NCI-H2171 (cell line): Measurements from ENCODE around the gene SYNPO2.

Experiments
- DNase-seq: peaks from one replicate; lab custom pipeline; 2025; lab: John Stamatoyannopoulos, UW

SYNPO2 gene

GRCh38 chr4:118935819-118936218, 47.2 kb downstream of the SYNPO2 start:
- DNase-seq: no peak

GRCh38 chr4:118936406-118936805, 47.8 kb downstream of the SYNPO2 start:
- no peak for DNase-seq

DNA sequence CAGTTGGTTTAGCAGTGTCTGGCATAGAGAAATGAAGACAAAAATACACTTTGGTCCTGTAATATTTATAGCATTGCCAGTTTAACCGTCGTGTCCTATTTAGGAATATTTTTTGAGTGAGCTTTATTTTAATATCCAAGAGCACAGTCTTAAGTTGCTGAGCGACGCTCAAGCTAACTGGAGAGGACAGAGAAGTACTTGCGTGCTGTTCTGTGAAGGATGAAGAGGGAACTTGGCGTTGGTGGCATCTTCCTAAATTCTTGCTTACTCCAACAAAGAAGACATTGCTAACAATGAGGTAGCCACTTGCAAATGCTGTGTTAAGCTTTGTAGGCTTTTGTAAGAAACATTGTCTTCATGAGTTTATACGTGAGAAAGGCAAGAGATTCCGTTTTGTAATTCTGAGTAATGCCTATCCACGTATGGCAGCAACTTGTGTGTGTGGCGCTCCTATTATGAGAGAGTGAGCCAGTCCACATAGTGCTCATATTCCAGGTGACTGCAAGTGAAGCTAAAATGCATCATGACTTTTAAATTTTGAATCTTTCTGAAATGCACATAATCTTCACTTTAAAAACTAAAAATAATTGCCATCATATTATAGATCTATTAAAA, 50.6 kb downstream of the SYNPO2 start:
- no peak for DNase-seq

- no peak for DNase-seq
Observed at GRCh38 chr4:118941149-118941548, 52.5 kb downstream of the SYNPO2 start.

- no peak for DNase-seq
Observed at GRCh38 chr4:118941799-118942198, 53.1 kb downstream of the SYNPO2 start.

GRCh38 chr4:118942465-118942864, 53.8 kb downstream of the SYNPO2 start:
- DNase-seq: no peak

GRCh38 chr4:118947095-118947494, 58.4 kb downstream of the SYNPO2 start:
- DNase-seq: no peak

GRCh38 chr4:118948545-118949144, 60.0 kb downstream of the SYNPO2 start:
- DNase-seq: no peak

GRCh38 chr4:118950224-118950623, 61.6 kb downstream of the SYNPO2 start:
- no peak for DNase-seq

DNA sequence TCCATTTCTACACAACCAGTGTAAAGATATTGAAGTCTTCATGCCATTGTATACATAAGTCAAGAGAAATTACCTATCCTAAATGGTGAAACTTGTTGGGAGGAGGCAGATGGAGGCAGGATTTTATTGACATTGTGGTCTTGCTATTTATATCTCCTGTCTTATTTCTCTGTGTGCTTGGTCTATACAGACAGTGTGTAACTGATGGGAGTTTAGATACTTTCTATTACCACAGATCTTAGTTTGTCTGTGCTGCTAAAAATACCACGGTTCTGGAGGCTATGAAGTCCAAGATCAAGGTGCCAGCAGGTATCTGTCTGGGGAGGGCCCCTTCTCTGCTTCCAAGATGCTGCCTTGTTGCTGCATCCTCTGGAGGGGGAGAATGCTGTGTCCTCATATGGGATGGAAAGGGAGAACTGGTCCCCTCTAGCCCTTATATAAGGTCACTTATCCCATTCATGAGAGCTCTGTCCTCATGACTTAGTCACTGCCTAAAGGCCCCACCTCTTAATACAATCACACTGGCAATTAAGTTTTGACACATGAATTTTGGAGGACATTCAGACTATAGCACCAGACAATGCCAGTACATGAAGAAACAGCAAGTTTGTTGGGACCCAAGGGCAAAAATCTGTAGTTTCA, 62.4 kb downstream of the SYNPO2 start:
- no peak for DNase-seq

- DNase-seq: no peak
Observed at GRCh38 chr4:118953276-118953675, 64.6 kb downstream of the SYNPO2 start.

- DNase-seq: no peak
Observed at GRCh38 chr4:118954246-118954645, 65.6 kb downstream of the SYNPO2 start.

- DNase-seq: no peak
Observed at GRCh38 chr4:118955515-118955914, 66.9 kb downstream of the SYNPO2 start.

DNA sequence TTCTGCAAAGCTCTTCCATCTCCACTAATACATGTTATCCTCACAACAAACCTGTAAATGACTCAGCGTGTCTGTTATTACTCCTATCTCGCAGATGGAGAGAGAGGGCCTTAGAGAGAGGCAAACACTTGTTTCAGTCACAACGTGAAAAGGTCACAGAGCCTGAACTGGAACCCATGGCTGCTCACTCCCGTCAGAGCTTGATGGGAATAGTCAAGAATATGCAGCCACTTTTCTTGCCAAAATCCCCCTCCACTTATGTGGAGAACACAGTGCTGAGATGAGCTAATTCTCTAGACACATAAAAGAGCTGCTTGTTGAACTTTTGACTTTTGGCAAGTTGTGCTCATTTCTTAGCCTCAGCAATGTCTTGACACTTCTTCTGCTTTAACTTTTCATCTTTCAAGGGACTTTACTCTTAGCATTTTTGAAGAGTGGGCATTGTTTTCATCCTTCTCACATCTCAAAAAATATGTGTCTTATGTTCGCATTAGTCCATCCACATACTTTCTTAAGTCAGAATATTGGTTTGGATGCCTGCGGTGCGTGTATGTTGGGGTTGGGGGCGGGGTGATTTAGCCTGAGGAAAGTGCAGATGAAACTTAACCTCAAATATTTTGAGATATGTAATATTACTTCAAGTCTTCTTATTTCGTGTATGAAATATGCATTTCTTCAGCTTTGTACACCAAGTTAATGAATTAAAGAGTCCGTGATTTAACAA, 69.2 kb downstream of the SYNPO2 start:
- DNase-seq: no peak

- no peak for DNase-seq
Observed at GRCh38 chr4:118962540-118962939, 73.9 kb downstream of the SYNPO2 start.

- no peak for DNase-seq
Observed at GRCh38 chr4:118964891-118965411, 76.3 kb downstream of the SYNPO2 start.

- no peak for DNase-seq
Observed at GRCh38 chr4:118967393-118967792, 78.7 kb downstream of the SYNPO2 start.

DNA sequence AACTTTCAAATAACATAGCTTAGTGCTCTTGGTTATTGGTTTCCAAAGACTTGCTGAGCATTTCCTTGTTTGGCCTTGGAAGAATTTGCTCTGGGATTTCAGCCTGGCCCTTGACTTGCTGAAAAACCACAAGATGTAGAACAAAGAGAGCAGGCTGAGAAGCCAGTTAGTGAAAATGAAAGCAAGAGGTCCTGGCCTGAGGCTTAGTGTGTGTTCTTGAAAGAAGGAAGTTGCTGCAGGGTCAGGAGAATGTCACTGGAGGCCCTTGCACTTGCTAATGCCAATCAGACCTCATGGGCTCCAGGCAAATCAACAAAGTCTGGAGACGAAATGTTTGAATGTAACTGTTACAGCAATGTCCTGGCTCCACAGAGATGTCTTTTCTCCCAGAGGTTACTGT, 79.4 kb downstream of the SYNPO2 start:
- no peak for DNase-seq

- no peak for DNase-seq
Observed at GRCh38 chr4:118968813-118969212, 80.2 kb downstream of the SYNPO2 start.

DNA sequence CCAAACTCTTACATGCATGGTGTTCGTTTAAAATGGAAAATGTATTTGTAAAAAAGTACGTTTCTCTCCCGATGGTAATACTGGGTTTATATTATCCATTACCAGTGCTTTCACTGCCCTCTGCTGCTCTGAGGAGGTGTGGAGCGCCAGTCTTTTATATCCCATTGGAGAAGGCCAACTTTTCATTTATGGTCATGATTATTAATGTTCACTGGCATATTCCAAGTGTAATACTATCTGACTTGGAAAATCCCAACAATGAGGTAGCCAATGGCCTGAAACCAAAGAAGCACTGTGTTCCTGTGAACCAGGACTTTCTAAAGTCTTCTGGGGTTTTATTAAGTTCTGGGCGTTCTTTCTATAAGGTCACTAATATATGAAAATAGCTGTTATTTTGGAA, 80.7 kb downstream of the SYNPO2 start:
- DNase-seq: no peak

GRCh38 chr4:118972167-118972566, 83.5 kb downstream of the SYNPO2 start:
- DNase-seq: no peak

GRCh38 chr4:118973295-118973694, 84.6 kb downstream of the SYNPO2 start:
- no peak for DNase-seq

GRCh38 chr4:118974758-118975157, 86.1 kb downstream of the SYNPO2 start:
- no peak for DNase-seq
